HepG2 (cell line): ENCODE data around the gene KAZN. TPM values are rescaled to one million over a fixed set of nuclear protein-coding genes. Genes with fewer than 3 reads are reported as not detected.

Experiments used
- ATAC-seq: fragments of 200-7000 bp; cut with Tn5 transposase; 3 replicates; pipeline ENCODE4 v1.9.1; 2020; ENCODE audit warnings: mild to moderate bottlenecking, moderate library complexity
- BruUV-seq: library from RNA; stranded (reverse); fragments of 400-500 nt; replicated peaks from 2 replicates; lab custom pipeline; 2021; lab: Mats Ljungman, UMichigan
- CTCF ChIA-PET: fragments of 300-600 bp; formaldehyde crosslinking; extraction: SDS; loops from one replicate; lab custom pipeline; 2021; ENCODE audit warnings: low total read pairs, inconsistent platforms, low intra/inter-chr PET ratio; lab: Yijun Ruan, JAX
- POLR2A ChIA-PET: fragments of 350-600 bp; sonication (Branson Sonifier 250); formaldehyde crosslinking; loops from one replicate; lab custom pipeline; 2020; ENCODE audit warnings: antibody characterized with exemption, inconsistent platforms; lab: Yijun Ruan, JAX
- DNase-seq: peaks from one replicate; pipeline ENCODE4 v3.0.0-alpha.2; 2015; ENCODE audit warnings: low spot score
- FAIRE-seq: peaks from 3 replicates; lab custom pipeline; 2011; peaks lifted over from hg19 to GRCh38; lab: Jason Lieb, UNC
- H2AFZ ChIP-seq: one replicate; pipeline ENCODE4 v1.6.1; 2011; ENCODE audit warnings: low read length, inconsistent platforms
- H3K27ac ChIP-seq: fragments of 300-600 bp; 3 replicates; pipeline ENCODE4 v1.8.0; 2011; ENCODE audit warnings: mixed run types, mild to moderate bottlenecking, mixed read lengths, low read length, inconsistent platforms; ENCODE audit not compliant: insufficient read depth; ENCODE audit errors: extremely low read length
- H3K27me3 ChIP-seq, 2 experiments: fragments of 200-600 bp in 1 of 2; 2 replicates in 1 of 2; 3 replicates in 1 of 2; pipeline versions ENCODE4 v1.6.0 to v1.8.0; 2011; ENCODE audit warnings: low read length in 2 of 2, mild to moderate bottlenecking in 2 of 2, moderate library complexity in 2 of 2, inconsistent platforms in 1 of 2; ENCODE audit not compliant: insufficient read depth in 2 of 2, control insufficient read depth in 1 of 2
- H3K36me3 ChIP-seq, 2 experiments: fragments of 200-600 bp in 1 of 2; replicated peaks in 1 of 2; 2 replicates in 1 of 2; 3 replicates in 1 of 2; pipeline versions ENCODE4 v1.5.1 to v1.8.0; 2011; ENCODE audit warnings: low read length in 2 of 2, inconsistent platforms in 1 of 2; ENCODE audit not compliant: insufficient read depth in 2 of 2, control insufficient read depth in 1 of 2
- H3K4me1 ChIP-seq: 2 replicates; pipeline ENCODE4 v1.5.1; 2012; ENCODE audit warnings: low read length, inconsistent platforms; ENCODE audit not compliant: insufficient read depth
- H3K4me2 ChIP-seq: 2 replicates; pipeline ENCODE4 v1.6.0; 2011; ENCODE audit warnings: low read depth, low read length, inconsistent platforms
- H3K4me3 ChIP-seq, 3 experiments: fragments of 200-600 bp in 1 of 3; sonication (generic), shearing (Covaris generic) in 1 of 3; replicated peaks in 1 of 3; 2 replicates each; pipeline ENCODE4 v1.5.1; 2011 to 2016; ENCODE audit warnings: low read length in 3 of 3, inconsistent platforms in 2 of 3, low read depth in 2 of 3, mild to moderate bottlenecking in 2 of 3, control low read depth in 1 of 3, mixed read lengths in 1 of 3; ENCODE audit not compliant: insufficient read depth in 1 of 3
- H3K79me2 ChIP-seq: one replicate; pipeline ENCODE4 v1.6.1; 2011; ENCODE audit warnings: low read length, inconsistent platforms; ENCODE audit not compliant: insufficient read depth
- H3K9ac ChIP-seq: 2 replicates; pipeline ENCODE4 v1.6.0; 2011; ENCODE audit warnings: mild to moderate bottlenecking, low read depth, low read length, inconsistent platforms; ENCODE audit not compliant: insufficient read depth
- H3K9me3 ChIP-seq: 2 replicates; pipeline ENCODE4 v1.5.1; 2012; ENCODE audit warnings: mild to moderate bottlenecking, low read length
- H4K20me1 ChIP-seq: 2 replicates; pipeline ENCODE4 v1.6.0; 2011; ENCODE audit warnings: inconsistent platforms, mild to moderate bottlenecking, low read length, moderate library complexity; ENCODE audit not compliant: insufficient read depth
- ARNTL ChIP-seq: sonication (generic); formaldehyde crosslinking; IDR thresholded peaks from 2 replicates; pipeline ENCODE4 v1.4.0; 2020; ENCODE audit warnings: mild to moderate bottlenecking, missing genetic modification reagents
- ETV5 ChIP-seq: IDR thresholded peaks from 2 replicates; pipeline ENCODE4 v1.6.1; 2018; ENCODE audit warnings: missing biosample characterization, missing genetic modification reagents, inconsistent platforms, borderline replicate concordance
- MYNN ChIP-seq: sonication (generic); formaldehyde crosslinking; IDR thresholded peaks from 2 replicates; pipeline ENCODE4 v1.4.0; 2020; ENCODE audit warnings: mild to moderate bottlenecking, low read depth, missing genetic modification reagents
- NR1H2 ChIP-seq: sonication (generic); formaldehyde crosslinking; IDR thresholded peaks from 2 replicates; pipeline ENCODE4 v1.8.1; 2022; ENCODE audit warnings: low read depth, missing genetic modification reagents, borderline replicate concordance
- WGBS: methylation state at CpG from one replicate; pipeline ENCODE4 v1.1.6; 2017; ENCODE audit warnings: low lambda C conversion rate; 5-methylcytosine and 5-hydroxymethylcytosine counted together
- in situ Hi-C: cut with HindIII; loops from 2 replicates; pipeline ENCODE4 v1.10.0; 2017; ENCODE audit warnings: low pct_unique_long_range_greater_than_20kb; ENCODE audit not compliant: extremely low pct_ligation_motif_present
- intact Hi-C: fragments of 100-400 bp; cut with micrococcal nuclease; formaldehyde crosslinking; loops from one replicate; pipeline ENCODE4 v1.10.0; 2022; ENCODE audit not compliant: unreplicated experiment
- polyA plus RNA-seq, 8 experiments: library from polyadenylated mRNA; depleted of rRNA in 3 of 8; stranded (reverse) in 7 of 8; unstranded in 1 of 8; fragments of >200 nt; fragmentation: Illumina TruSeq in 4 of 8; extraction: Trizol in 4 of 8; gene quantifications; 2 replicates each; pipeline versions ENCODE4 v1.2.1 to v1.2.3, GENCODE V29; 2011 to 2016; ENCODE audit warnings: low read depth in 4 of 8, missing spikeins in 1 of 8, mixed read lengths in 1 of 8; ENCODE audit not compliant: insufficient read depth in 1 of 8
- total RNA-seq, 5 experiments: library from RNA; depleted of rRNA; stranded (reverse); fragments of >200 nt; fragmentation: Illumina TruSeq; extraction: Trizol; gene quantifications; 2 replicates each; pipeline ENCODE4 v1.2.3, GENCODE V29; 2016; ENCODE audit warnings: low read depth in 1 of 5
- TF ChIP-seq, protein P1 (sequence below): sonication (generic); formaldehyde crosslinking; IDR thresholded peaks from 2 replicates; pipeline ENCODE4 v1.4.0; 2020; ENCODE audit warnings: missing genetic modification reagents
- TF ChIP-seq, protein P2 (sequence below): sonication (generic); formaldehyde crosslinking; IDR thresholded peaks from 2 replicates; pipeline ENCODE4 v1.5.0; 2020; ENCODE audit warnings: mild to moderate bottlenecking, missing genetic modification reagents
- TF ChIP-seq, protein P3 (sequence below): sonication (generic); formaldehyde crosslinking; IDR thresholded peaks from 2 replicates; pipeline ENCODE4 v1.8.1; 2023; ENCODE audit warnings: mild to moderate bottlenecking, inconsistent platforms, moderate library complexity, missing genetic modification reagents, borderline replicate concordance
- TF ChIP-seq, protein P4 (sequence below): IDR thresholded peaks from 2 replicates; pipeline ENCODE4 v1.6.1; 2018; ENCODE audit warnings: missing genetic modification reagents, mild to moderate bottlenecking, missing compliant biosample characterization

Gene KAZN
- total and polyA plus RNA-seq, 2 of the 13 experiments (the other 11 are each of a cell fraction or from before 2014, with no cell fraction given): 10.4 to 13.5 TPM

DNA sequence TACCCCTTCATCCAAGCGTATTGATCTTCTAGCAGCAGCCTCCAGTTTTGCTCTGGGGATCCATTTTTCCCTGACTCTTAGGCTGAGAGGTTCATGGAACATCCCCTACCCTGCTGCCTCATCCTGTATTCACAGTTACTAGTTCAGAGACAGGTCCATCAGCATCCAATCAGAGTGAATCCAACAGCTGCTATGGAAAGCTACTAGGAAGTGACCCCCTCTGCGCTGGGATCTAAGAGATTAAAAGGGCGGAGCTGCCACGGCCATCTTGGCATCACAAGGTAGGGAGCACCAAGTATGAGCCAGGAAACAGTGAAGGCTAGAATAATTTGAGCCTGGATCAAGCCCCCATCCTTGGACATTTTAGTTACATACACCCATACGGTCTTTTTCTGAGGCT is 32.5 kb downstream of the KAZN start:
- intact Hi-C loops (no loop called here), in situ Hi-C loops (no loop called here)
- no peaks in the 10 kb centered on the region for H3K79me2 ChIP-seq
- no peaks in the 10 kb centered on the region for H3K4me1 ChIP-seq
- TF ChIP-seq, protein P1, sequence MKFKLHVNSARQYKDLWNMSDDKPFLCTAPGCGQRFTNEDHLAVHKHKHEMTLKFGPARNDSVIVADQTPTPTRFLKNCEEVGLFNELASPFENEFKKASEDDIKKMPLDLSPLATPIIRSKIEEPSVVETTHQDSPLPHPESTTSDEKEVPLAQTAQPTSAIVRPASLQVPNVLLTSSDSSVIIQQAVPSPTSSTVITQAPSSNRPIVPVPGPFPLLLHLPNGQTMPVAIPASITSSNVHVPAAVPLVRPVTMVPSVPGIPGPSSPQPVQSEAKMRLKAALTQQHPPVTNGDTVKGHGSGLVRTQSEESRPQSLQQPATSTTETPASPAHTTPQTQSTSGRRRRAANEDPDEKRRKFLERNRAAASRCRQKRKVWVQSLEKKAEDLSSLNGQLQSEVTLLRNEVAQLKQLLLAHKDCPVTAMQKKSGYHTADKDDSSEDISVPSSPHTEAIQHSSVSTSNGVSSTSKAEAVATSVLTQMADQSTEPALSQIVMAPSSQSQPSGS: no peak
- TF ChIP-seq, protein P2, sequence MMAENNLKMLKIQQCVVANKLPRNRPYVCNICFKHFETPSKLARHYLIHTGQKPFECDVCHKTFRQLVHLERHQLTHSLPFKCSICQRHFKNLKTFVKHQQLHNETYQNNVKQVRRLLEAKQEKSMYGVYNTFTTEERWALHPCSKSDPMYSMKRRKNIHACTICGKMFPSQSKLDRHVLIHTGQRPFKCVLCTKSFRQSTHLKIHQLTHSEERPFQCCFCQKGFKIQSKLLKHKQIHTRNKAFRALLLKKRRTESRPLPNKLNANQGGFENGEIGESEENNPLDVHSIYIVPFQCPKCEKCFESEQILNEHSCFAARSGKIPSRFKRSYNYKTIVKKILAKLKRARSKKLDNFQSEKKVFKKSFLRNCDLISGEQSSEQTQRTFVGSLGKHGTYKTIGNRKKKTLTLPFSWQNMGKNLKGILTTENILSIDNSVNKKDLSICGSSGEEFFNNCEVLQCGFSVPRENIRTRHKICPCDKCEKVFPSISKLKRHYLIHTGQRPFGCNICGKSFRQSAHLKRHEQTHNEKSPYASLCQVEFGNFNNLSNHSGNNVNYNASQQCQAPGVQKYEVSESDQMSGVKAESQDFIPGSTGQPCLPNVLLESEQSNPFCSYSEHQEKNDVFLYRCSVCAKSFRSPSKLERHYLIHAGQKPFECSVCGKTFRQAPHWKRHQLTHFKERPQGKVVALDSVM (CRISPR knock-in tag): no peak
- TF ChIP-seq MYNN: no peak
- TF ChIP-seq ETV5 (CRISPR knock-in tag): no peak
- no peak for TF ChIP-seq NR1H2 (CRISPR knock-in tag)
- TF ChIP-seq, protein P3, sequence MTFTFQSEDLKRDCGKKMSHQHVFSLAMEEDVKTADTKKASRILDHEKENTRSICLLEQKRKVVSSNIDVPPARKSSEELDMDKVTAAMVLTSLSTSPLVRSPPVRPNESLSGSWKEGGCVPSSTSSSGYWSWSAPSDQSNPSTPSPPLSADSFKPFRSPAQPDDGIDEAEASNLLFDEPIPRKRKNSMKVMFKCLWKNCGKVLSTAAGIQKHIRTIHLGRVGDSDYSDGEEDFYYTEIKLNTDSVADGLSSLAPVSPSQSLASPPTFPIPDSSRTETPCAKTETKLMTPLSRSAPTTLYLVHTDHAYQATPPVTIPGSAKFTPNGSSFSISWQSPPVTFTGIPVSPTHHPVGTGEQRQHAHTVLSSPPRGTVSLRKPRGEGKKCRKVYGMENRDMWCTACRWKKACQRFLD (CRISPR knock-in tag): no peak
- no peak for TF ChIP-seq ARNTL
- TF ChIP-seq, protein P4, sequence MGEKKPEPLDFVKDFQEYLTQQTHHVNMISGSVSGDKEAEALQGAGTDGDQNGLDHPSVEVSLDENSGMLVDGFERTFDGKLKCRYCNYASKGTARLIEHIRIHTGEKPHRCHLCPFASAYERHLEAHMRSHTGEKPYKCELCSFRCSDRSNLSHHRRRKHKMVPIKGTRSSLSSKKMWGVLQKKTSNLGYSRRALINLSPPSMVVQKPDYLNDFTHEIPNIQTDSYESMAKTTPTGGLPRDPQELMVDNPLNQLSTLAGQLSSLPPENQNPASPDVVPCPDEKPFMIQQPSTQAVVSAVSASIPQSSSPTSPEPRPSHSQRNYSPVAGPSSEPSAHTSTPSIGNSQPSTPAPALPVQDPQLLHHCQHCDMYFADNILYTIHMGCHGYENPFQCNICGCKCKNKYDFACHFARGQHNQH: no peak
- no peaks in the 10 kb centered on the region for H4K20me1 ChIP-seq
- no peak overlapping the region for H3K27ac ChIP-seq
- no peak for FAIRE-seq
- H3K36me3 ChIP-seq: no peaks in the 10 kb centered on the region
- no peak overlapping the region for H2AFZ ChIP-seq
- H3K4me3 ChIP-seq: no peak overlapping the region
- ChIA-PET CTCF (no interaction called here), POLR2A (no interaction called here)
- ATAC-seq: no peak
- H3K4me2 ChIP-seq: no peak overlapping the region
- H3K27me3 ChIP-seq: peaks cover 2 to 31% of the 10 kb centered on the region in 2 experiments; a peak in 2 of 5 replicates
- no peaks in the 10 kb centered on the region for H3K9me3 ChIP-seq
- H3K9ac ChIP-seq: no peak overlapping the region
- 19% methylated on average over 5 of the region's 5 CpGs for WGBS
- no peak for DNase-seq
- no TSS peak for BruUV-seq
